ENCODE results near the gene STX17. TPM values are rescaled to one million over a fixed set of nuclear protein-coding genes. Genes with fewer than 3 reads are reported as not detected.
"Not testable (repeated sequence)": the region's sequence is repeated elsewhere in the genome, so short reads cannot be mapped to it uniquely, and the experiment has no call there.

STX17 gene
- total RNA-seq (2014; rRNA removed; shearing (Covaris generic)) = 15.1 and 19.5 TPM in 2 replicates
- 15.7 and 20.8 TPM in 2 replicates for polyA plus RNA-seq (2014; cell fraction: nucleus; rRNA removed)

DNA sequence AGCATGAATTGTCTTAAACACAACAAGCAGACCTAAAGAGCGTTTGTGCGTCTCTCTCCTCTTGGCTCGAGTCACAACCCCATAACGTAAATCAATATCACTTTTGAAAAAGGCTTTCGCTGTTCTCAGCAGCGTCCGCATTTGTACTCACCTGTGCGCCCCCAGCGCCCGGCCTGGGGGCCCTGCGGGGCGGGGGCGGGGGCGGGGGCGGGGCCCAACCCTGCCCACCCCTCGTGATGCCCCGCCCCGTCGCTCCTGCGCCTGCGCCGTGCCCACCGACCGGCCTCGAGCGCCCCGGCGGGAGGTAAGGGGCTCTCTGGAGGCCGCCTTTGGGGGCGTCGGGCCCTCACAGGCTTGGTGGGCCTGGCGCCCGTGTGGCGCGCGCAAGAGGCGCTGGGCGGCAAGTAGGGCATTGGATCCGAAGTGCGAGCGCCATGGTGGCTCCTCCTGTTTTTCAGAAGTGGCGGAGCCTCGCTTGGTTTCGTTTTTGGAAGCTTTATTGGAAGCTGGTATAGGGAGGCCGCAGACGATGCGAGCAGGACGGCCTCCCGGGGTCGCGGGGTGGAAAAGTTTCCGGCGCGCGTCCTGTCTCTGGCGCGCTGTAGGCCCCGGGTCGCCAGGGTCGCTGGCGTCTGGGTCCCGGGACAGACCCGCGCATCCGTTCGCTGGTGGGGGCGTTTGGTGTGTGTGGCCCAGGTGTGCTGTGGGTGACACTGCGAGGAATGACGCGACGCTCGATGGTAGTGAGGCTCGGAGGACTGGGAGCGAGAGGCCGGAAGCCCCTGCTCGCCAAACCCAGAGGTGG lies at the start of gene STX17:
TSS of gene STX17 (plus strand) at position 252 of the 805 bp plus-strand sequence. CDS start 8,586 bp downstream, outside the sequence.
- DNase-seq (ENCODE audit: extremely low read depth, low read depth) = peak; percentile 53

DNA sequence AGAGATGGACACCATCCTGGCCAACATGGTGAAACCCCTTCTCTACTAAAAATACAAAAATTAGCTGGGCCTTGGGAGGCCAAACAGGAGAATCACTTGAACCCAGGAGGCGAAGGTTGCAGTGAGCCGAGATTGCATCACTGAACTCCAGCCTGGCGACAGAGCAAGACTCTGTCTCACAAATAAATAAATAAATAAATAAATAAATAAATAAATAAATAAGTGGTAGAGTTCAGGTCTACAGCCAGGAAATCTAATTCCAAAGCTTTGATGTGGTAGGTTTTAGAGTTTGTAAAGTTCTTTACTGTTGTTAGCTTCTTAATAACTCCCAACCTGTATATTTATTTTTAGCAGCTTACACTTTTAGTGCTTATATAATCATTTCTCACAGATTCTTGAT lies 48.9 kb upstream of the STX17 start:
- not testable (repeated sequence) for DNase-seq (ENCODE audit: extremely low read depth, low read depth)

DNA sequence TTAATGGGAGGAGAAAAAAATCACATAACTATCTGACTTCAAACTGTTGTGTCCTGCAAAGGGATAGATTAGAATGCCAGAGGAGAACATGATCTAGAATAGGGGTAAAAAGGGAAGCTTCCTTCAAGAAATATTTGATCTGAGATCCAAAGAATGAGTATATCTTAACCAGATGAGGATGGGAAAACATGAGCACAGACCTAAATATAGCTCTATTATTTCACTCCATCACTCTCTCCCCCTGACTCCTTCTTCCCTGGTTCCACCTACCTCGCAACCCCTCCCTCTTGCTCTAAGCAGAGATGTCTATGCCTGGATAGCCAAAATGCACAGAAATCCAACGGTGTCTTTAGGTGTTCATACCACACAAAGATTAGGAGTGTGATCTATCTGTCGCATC lies 48.4 kb upstream of the STX17 start:
- DNase-seq (ENCODE audit: extremely low read depth, low read depth) = no peak

DNA sequence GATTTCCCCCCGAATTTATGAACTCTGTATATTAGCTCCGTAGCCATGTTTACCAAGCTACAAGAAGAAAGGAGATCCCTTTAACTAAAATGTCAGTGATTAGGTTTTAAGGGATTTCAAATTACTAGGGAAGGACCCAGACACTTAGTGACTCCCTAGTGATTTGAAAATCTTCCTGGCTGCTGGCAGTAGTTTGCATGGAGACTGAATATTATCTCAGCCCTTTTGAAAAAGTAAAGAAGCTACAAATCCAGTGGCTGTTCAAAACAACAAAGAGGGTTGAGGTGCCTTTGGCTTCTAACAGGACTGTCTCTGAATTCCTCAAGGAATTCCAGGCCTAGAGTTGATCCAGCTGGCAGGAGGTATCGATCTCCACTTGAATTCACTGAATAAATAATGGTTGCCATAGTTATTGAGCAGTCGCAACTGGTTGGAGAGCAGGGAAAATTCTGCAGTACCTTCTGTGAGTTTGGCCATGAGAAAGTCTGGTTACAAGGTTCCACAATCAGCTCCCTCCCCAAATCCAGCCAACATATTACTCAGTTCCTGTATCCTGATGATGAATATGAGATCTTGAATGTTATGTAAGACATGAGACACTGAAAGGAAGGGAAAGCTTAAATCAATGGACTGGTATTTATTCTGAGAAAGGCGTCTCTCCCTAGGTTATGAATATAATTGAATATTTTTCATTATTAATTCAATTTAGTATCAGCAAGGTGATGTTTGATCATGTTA lies 47.0 kb upstream of the STX17 start:
- DNase-seq (ENCODE audit: extremely low read depth, low read depth) = no peak

DNA sequence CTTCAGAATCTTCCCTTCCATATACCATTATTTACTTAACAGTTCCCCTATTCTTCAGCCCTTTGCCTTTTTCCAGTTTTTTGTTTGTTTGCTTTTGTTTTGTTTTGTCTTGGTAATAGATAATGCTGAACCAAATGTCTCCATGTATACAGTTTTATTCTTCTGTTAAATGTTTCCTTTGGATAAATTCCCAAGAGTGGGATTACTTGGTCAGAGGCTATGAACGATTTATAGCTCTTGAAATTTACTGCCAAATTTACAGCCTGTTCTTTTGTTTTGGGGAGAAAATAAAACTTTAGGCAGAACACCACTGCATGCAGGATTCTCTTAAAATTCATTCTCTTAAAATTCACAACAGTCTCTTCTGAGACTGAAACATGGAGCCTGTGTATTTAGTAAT lies 46.2 kb upstream of the STX17 start:
- DNase-seq (ENCODE audit: extremely low read depth, low read depth) = no peak

DNA sequence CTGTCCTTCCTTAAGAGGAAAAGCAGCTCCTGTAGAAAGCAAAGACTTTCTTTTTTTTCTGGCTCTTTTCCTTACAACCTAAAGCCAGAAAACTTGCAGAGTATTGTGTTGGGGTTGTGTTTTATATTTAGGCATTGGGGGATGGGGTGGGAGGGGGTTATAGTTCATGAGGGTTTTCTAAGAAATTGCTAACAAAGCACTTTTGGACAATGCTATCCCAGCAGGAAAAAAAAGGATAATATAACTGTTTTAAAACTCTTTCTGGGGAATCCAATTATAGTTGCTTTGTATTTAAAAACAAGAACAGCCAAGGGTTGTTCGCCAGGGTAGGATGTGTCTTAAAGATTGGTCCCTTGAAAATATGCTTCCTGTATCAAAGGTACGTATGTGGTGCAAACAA lies 42.5 kb upstream of the STX17 start:
- DNase-seq (ENCODE audit: extremely low read depth, low read depth) = no peak

DNA sequence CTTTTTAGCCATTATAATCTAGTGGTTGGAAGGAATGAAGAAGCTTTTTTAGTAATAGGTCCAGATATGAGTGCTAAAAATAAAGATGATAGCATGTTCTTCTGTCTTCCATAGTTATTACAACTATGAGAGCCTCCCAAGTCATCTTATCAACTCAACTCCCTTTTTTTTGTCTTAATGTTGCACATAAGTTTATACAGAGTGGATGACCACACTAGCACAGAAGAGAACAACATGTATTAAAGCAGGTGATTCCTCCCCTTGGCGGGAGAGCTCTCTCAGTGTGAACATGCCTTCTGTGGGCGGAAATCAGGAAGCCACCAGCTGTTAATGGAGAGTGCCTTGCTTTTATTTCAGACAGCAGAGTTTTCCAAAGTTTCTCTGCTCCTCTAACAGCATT lies 40.1 kb upstream of the STX17 start:
- DNase-seq (ENCODE audit: extremely low read depth, low read depth) = no peak

DNA sequence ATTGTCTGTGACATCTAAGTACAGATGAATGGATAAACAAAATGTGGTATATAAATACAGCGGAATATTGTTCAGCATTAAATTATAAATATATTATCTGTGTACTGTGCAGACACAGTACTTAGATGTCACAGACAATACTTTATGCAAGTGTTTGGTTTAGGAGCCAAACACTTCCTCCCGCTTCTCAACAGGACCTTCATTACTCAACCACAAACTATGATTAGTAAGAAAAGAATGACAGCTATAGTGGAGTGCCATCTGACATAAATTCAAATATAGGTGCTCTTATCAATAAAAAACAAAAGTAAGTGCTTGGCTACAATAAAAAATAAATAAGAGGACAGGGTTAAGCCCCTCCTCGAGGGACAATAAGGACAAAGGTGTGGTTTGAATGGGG lies 38.9 kb upstream of the STX17 start:
- no peak for DNase-seq (ENCODE audit: extremely low read depth, low read depth)

DNA sequence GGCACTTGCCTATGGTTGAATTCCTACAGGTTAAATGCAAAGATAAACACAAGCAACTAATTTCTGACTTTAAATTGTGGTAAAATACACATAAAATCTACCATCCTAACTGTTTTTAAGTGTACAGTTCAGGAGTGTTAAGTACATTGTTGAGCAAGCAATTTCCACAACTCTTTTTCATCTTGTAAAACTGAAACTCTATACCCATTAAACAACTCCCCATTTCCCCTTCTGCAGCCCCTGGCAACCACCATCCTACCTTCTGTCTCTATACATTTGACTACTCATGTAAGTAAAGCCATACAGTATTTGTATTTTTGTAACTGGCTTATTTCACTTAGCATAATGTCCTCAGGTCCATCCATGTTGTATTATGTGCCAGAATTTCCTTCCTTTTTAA lies 38.5 kb upstream of the STX17 start:
- DNase-seq (ENCODE audit: extremely low read depth, low read depth) = no peak

DNA sequence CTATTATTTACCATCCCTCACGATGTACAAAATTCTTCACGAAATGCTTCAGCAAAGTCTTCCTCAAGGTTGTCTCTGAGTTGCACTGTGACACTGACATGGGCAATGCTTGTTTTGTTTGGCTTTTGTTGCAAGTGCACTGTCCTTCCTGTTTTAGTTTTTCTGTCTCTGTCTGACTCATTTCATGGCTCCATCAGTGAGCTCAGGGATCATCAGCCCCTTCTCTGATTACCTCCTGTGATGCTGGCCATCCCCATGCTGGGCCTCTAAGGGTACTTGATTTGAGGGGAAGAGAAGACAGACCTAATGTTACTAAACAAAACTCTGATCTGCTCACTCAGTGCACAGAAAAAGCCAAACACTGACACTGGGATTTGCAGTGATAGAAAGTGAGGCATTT lies 37.6 kb upstream of the STX17 start:
- no peak for DNase-seq (ENCODE audit: extremely low read depth, low read depth)

DNA sequence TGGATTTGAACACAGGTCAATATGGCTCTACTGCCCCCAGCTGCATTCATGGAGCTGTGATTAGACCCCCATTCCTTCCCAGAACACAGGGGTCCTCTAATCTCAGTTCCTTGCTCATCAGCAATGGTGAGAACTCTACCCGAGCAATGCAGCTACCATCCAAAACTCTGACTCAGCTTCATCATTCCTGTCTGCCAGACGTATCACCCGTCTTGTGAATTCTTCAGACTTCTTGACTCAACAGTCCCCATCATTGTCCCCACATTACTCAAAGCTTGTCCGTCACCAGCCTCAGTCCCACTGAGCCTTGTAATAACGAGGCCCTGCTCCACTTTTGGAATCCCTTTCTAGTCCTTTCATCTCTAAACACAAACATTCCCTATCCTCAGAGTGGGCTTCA lies 36.3 kb upstream of the STX17 start:
- no peak for DNase-seq (ENCODE audit: extremely low read depth, low read depth)

DNA sequence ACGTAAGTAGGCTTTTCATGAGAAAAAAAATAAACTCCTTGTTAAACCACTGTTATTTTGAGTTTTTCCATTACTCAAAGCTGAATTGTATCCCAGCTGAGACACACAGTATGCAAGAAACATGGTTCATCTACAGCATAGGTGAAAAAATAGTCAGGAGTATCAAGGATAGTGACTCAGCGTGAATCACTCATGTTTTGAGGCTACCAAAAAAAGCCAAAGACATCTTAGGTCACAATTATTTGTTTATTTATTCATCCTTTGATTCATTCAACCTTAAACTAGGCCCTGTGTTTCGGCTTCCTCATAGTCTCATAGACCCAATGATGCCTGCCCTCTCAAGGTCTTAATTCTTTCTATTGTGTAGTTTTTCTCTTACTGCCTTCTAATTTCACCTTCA lies 32.9 kb upstream of the STX17 start:
- no peak for DNase-seq (ENCODE audit: extremely low read depth, low read depth)

DNA sequence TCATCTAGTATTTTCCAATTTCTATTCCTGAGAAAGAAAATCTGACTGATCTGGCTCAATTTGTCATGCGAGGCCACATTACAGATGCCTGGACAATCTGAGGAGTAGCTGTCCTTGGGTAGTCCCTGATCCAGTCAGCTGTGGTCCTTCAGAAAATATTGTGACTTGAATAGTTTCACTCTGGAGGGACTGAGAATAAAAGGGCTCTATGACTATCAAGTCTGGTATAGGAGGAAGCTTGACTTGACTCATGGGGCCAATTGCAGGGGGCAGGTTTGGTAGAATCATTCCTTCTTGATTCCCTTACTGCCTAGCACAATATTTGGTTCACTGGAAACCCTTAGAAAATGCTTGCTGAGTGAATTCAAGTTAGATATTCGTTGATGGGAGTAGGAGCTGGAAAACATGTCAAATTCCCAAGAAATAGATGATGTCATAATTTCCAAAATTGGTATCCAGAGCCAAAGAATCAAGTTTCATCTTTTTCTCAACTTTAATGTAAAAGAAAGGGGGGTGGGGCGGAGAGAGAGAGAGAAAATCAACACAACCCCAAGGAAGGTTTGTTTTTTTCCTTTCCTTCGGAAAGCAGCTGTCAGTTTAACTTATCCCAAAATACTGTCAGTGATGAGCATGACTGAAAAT lies 32.4 kb upstream of the STX17 start:
- no peak for DNase-seq (ENCODE audit: extremely low read depth, low read depth)

DNA sequence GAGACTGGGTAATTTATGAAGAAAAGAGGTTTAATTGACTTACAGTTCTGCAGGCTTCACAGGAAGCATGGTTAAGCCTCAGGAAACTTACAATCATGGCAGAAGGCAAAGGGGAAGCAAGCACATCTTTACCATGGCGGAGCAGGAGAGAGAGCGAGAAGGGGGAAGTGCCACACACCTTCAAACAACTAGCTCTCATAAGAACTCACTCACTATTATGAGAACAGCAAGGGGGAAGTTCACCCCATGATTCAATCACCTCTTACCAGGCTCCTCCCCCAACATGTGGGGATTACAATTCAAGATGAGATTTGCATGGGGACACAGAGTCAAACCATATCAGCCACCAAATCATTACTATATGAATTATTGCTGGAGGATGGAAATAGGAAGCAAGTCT lies 30.3 kb upstream of the STX17 start:
- no peak for DNase-seq (ENCODE audit: extremely low read depth, low read depth)

DNA sequence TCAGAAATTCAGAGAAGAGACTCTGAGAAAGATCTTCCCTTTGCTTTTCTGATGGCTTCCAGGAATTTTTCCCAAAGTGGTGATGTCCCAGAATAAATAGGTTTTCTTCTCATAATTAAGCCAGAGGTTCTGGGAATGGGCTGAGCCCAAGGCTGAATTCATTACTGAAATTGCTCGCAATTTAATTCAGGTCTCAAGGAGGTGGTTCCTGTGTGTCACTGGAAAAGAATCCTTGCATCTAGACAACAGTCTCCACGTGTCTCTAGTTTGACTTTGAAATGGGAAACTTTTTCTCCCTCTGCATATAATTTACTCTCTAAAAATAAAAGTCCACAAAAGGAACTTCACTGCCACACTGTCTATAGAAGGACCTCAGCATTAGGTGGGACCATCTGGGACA lies 27.8 kb upstream of the STX17 start:
- DNase-seq (ENCODE audit: extremely low read depth, low read depth) = no peak

DNA sequence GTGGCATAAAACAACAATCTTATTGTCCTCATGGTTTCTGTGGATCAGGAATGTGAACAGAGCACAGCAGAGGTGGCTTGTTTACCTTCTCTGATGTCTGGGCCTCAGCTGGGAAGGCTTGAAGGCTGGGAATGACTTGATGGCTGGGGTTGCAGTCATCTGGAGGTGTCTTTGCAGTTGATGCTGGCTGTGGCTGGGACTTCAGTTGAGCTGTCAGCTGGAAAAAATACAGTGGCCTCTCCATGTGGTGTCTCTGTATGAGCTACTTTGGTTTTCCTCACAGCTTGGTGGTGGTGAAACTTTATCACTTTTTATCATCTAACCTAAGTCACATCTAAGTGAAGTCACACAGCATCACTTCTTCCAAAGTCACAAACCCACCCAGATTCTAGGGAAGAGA lies 24.7 kb upstream of the STX17 start:
- no peak for DNase-seq (ENCODE audit: extremely low read depth, low read depth)

DNA sequence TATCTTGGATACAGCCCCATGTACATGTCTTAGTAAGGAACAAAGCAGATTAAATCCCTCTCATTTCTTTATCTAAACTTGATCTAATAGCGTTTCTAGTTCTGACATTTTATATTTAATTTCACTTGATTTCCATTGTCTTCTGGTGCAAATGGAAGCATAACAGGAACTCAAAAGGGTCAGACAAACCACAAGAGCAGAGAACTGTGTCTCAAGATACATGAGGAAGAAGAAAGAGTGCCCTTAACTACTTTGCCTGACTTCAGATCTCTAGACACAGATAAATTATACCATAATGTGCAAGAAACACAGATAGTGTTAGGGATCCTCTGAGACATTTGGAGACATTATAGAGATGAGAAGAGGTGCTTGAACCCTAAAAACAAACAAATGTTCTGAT lies 20.7 kb upstream of the STX17 start:
- DNase-seq (ENCODE audit: extremely low read depth, low read depth) = no peak

DNA sequence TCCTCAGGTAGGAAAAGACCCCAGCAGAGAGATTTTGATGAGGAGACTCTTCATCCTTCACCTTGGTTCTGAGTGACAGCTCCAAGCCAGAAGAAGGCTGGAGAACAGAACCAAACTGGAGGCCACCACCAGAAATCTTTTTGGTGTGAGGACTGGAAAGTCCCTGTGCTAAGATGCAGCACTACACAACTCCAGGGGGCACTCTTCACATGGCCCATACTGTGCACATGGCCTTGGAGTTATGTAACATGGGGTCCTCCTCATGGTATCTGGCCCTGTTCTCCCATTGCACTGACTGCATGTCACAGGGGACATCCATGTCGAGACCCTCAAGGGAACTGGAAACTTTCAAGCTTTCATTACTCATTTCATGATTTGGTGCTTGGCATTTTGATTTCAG lies 17.3 kb upstream of the STX17 start:
- DNase-seq (ENCODE audit: extremely low read depth, low read depth) = no peak

DNA sequence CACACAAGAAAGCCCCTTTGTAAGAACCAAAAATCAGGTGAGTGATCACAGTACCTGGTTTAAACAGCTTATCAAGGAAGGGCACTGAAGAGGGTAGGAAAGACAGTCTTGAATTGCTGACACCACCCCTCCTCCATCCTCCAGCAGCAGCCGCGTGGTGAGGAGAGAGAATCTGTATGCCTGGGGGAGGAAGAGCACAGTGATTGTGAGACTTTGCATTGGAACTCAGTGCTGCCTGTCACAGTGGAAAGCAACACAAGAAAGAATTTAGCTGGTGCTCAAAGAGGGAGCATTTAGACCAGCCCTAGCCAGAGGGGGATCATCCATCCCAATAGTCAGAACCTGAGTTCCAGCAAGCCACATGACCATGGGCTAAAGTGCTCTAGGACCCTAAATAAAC lies 11.6 kb upstream of the STX17 start:
- DNase-seq (ENCODE audit: extremely low read depth, low read depth) = no peak

DNA sequence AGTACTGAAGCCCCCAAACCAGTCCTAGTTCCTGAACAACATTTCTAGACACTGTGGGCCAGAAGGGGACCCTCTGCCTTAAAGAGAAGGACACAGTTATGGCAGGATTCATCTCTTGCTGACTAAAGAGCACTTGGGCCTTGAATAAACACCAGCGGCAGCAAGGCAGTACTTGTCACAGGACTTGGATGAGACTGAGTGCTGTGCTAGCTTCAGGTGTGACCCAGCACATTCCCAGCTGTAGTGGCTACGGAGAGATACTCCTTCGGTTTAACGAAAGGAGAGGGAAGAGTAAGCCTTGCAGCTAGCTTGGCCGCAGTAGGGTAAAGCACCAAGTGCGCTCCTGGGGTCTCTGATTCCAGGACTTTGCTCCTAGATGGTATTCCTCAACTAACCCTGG lies 10.9 kb upstream of the STX17 start:
- no peak for DNase-seq (ENCODE audit: extremely low read depth, low read depth)

DNA sequence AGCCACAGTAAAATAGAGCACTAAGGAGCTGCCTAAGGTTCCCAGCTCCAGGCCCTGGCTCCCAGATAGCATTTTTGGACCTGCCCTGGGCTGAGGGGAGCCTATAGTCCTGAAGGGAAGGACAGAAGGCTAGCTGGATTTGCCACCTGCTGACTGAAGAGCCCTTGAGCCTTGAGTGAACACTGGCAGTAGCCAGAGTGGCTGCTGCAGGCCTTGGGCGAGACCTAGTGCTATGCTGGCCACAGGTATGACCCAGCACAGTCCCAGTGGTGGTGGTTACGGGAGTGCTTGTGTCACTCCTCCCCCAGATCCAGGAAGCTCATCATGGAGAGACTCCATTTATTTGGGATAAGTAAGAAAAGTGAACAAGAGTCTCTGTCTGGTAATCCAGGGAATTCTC lies 10.3 kb upstream of the STX17 start:
- no peak for DNase-seq (ENCODE audit: extremely low read depth, low read depth)

DNA sequence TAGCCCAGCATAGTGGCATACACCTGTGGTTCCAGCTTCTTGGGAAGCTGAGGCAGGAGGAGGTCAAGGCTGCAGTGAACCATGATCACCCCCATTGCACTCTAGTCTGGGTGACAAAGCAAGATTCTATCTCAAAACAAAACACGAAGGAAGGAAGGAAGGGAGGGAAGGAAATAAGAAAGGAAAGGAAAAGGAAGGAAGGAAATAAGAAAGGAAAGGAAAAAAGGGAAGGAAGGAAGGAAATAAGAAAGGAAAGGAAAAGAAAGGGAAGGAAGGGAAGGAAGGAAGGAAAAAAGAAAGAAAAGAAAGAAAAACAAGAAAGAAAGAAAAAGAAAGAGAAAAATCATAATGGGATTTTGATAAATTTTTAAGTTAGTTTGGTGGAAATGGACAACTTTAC lies 3.1 kb upstream of the STX17 start:
- no peak for DNase-seq (ENCODE audit: extremely low read depth, low read depth)
